Gastrocnemius medialis (tissue), 4 donors: ENCODE results near the gene TNNT2. TPM values are rescaled to one million over a fixed set of nuclear protein-coding genes. Genes with fewer than 3 reads are reported as not detected.
A peak's percentile ranks its signal among the peaks of the same experiment; 100 is the strongest.

Source experiments
- ATAC-seq, 2 donors: fragments of 150-250 bp; one replicate each; pipeline ENCODE4 v1.9.1; 2016
- DNase-seq, 2 donors: peaks; one replicate each; pipeline ENCODE4 v3.0.0-alpha.2; 2019
- H3K27ac ChIP-seq, 4 donors: fragments of 200-600 bp; sonication (generic); 1 replicate in 1 of 4; 2 replicates in 3 of 4; pipeline ENCODE4 v1.5.1; 2016 to 2018; ENCODE audit warnings: mild to moderate bottlenecking in 2 of 4, moderate library complexity in 1 of 4
- H3K27me3 ChIP-seq, 3 donors: fragments of 200-600 bp; sonication (generic) in 2 of 3; 1 replicate in 1 of 3; 2 replicates in 2 of 3; pipeline versions ENCODE4 v1.5.1 to v1.6.0; 2016 to 2019; ENCODE audit warnings: mild to moderate bottlenecking in 1 of 3, moderate library complexity in 1 of 3
- H3K36me3 ChIP-seq, 2 donors: fragments of 200-600 bp; sonication (generic) in 1 of 2; one replicate each; pipeline ENCODE4 v1.5.1; 2017 to 2018
- H3K4me1 ChIP-seq, 2 donors: fragments of 200-600 bp; sonication (generic) in 1 of 2; one replicate each; pipeline ENCODE4 v1.5.1; 2016 to 2017; ENCODE audit warnings: mild to moderate bottlenecking in 2 of 2
- H3K4me3 ChIP-seq, 4 donors: fragments of 200-600 bp; sonication (generic) in 3 of 4; 1 replicate in 1 of 4; 2 replicates in 3 of 4; pipeline ENCODE4 v1.5.1; 2016 to 2019; ENCODE audit warnings: mild to moderate bottlenecking in 2 of 4
- H3K9me3 ChIP-seq, 3 donors: fragments of 200-600 bp; sonication (generic) in 2 of 3; 1 replicate in 1 of 3; 2 replicates in 2 of 3; pipeline ENCODE4 v1.5.1; 2016 to 2019
- CTCF ChIP-seq, 5 experiments: fragments of 450-650 bp in 3 of 5; fragments of 200-600 bp in 2 of 5; sonication (generic) in 2 of 5; IDR thresholded peaks in 4 of 5; conservative IDR thresholded peaks in 1 of 5; 1 replicate in 4 of 5; 2 replicates in 1 of 5; pipeline ENCODE4 v1.5.1; 2016 to 2019; ENCODE audit warnings: antibody characterized with exemption in 5 of 5, mild to moderate bottlenecking in 3 of 5, moderate library complexity in 3 of 5
- POLR2A ChIP-seq, 2 donors: fragments of 450-650 bp; IDR thresholded peaks; one replicate each; pipeline ENCODE4 v1.6.1; 2017; ENCODE audit warnings: antibody characterized with exemption in 2 of 2, mild to moderate bottlenecking in 2 of 2, moderate library complexity in 2 of 2
- in situ Hi-C, 4 donors: fragments of 200-750 bp; cut with MboI; loops; one replicate each; pipeline versions ENCODE4 v1.15.0 to v1.8.0; 2017; ENCODE audit warnings: low sequenced_read_pairs in 4 of 4
- intact Hi-C: fragments of 100-400 bp; cut with DNase I; formaldehyde crosslinking; loops from one replicate; pipeline ENCODE4 v1.15.1; 2023; ENCODE audit warnings: low total_unique reads
- total RNA-seq, 4 donors: library from RNA; depleted of rRNA; stranded (reverse); fragments of >200 nt; gene quantifications; one replicate each; pipeline versions ENCODE4 v1.1.0 to v1.2.3, GENCODE V29; 2016

TNNT2 gene
- total RNA-seq, 4 donors from 2014 or later = 0.39 to 14.8 (median 6.7) TPM; not detected in 1

- in situ Hi-C loops (no loop called here), intact Hi-C loops (loop anchor here (5.0 kb wide), 1 partner anchor 250 kb away; no protein-coding TSS in a partner anchor)
- peak overlapping the region; percentile 93 for H3K27ac ChIP-seq
- no peak for TF ChIP-seq CTCF (IDR thresholded peaks at IDR 0.05 in 4 of 5, conservative IDR thresholded peaks at IDR 0.05 in 1 of 5)
- peak; percentile 70 to 77 for TF ChIP-seq POLR2A (IDR thresholded peaks at IDR 0.05)
- no peaks in the 10 kb centered on the region for H3K9me3 ChIP-seq
- no peaks in the 10 kb centered on the region for H3K36me3 ChIP-seq
- no peaks in the 10 kb centered on the region for H3K27me3 ChIP-seq
- ATAC-seq = peak; percentile 35 to 63
- no peak overlapping the region for H3K4me3 ChIP-seq
- H3K4me1 ChIP-seq = peaks cover 66 to 71% of the 10 kb centered on the region in 2 donors
- peak; percentile 33 to 81 for DNase-seq
These were observed 45.1 kb upstream of the TNNT2 start for GRCh38 chr1:201422436-201423030.

GRCh38 chr1:201422026-201422425 is 44.5 kb upstream of the TNNT2 start:
- H3K36me3 ChIP-seq = no peaks in the 10 kb centered on the region
- no peaks in the 10 kb centered on the region for H3K27me3 ChIP-seq
- in situ Hi-C loops (no loop called here), intact Hi-C loops (loop anchor here (5.0 kb wide), 1 partner anchor 250 kb away; no protein-coding TSS in a partner anchor)
- DNase-seq (no peak), ATAC-seq (peak in 1 of 2 donors; percentile 3)
- H3K4me1 ChIP-seq = peaks cover 63 to 66% of the 10 kb centered on the region in 2 donors
- peak overlapping the region; percentile 93 for H3K27ac ChIP-seq
- TF ChIP-seq POLR2A (IDR thresholded peaks at IDR 0.05) = no peak
- no peak for TF ChIP-seq CTCF (IDR thresholded peaks at IDR 0.05 in 4 of 5, conservative IDR thresholded peaks at IDR 0.05 in 1 of 5)
- H3K9me3 ChIP-seq = no peaks in the 10 kb centered on the region
- no peak overlapping the region for H3K4me3 ChIP-seq

- Histone ChIP-seq H3K9me3 (no peaks in the 10 kb centered on the region), H3K27me3 (no peaks in the 10 kb centered on the region), H3K4me1 (peaks cover 56 to 63% of the 10 kb centered on the region in 2 donors), H3K4me3 (peak overlapping the region in 3 of 4 donors; percentile 10 to 37 (median 11)), H3K36me3 (no peaks in the 10 kb centered on the region), H3K27ac (peak overlapping the region; percentile 93)
- intact Hi-C loops (loop anchor here (5.0 kb wide), 1 partner anchor 249 kb away; no protein-coding TSS in a partner anchor), in situ Hi-C loops (no loop called here)
- TF ChIP-seq POLR2A (IDR thresholded peaks at IDR 0.05) = no peak
- no peak for TF ChIP-seq CTCF (IDR thresholded peaks at IDR 0.05 in 4 of 5, conservative IDR thresholded peaks at IDR 0.05 in 1 of 5)
- DNase-seq = peak in 1 of 2 donors; percentile 10
- ATAC-seq = no peak
These were observed 43.6 kb upstream of the TNNT2 start for GRCh38 chr1:201421041-201421440.

- H3K4me3 ChIP-seq = peak overlapping the region in 2 of 4 donors; percentile 11 to 37
- no peak for ATAC-seq
- TF ChIP-seq CTCF (IDR thresholded peaks at IDR 0.05 in 4 of 5, conservative IDR thresholded peaks at IDR 0.05 in 1 of 5) = no peak
- no peak for TF ChIP-seq POLR2A (IDR thresholded peaks at IDR 0.05)
- H3K27me3 ChIP-seq = no peaks in the 10 kb centered on the region
- in situ Hi-C loops (no loop called here), intact Hi-C loops (loop anchor here (5.0 kb wide), 1 partner anchor 248 kb away; no protein-coding TSS in a partner anchor)
- H3K36me3 ChIP-seq = no peaks in the 10 kb centered on the region
- DNase-seq = peak in 1 of 2 donors; percentile 21
- peaks cover 55 to 59% of the 10 kb centered on the region in 2 donors for H3K4me1 ChIP-seq
- H3K27ac ChIP-seq = peak overlapping the region; percentile 93
- no peaks in the 10 kb centered on the region for H3K9me3 ChIP-seq
These were observed 43.1 kb upstream of the TNNT2 start for GRCh38 chr1:201420608-201421002.
